WERI-Rb-1 (cell line): ENCODE results near the gene NAT9.

Experiments used
- DNase-seq: peaks from one replicate; pipeline ENCODE4 v3.0.0-alpha.2; 2020
- H3K27ac ChIP-seq: fragments of 250-450 bp; sonication (Bioruptor Pico); 2 replicates; pipeline ENCODE4 v1.5.1; 2020; ENCODE audit warnings: mild to moderate bottlenecking, moderate library complexity
- H3K27me3 ChIP-seq: fragments of 250-450 bp; sonication (Bioruptor Pico); 2 replicates; pipeline ENCODE4 v1.5.1; 2021; ENCODE audit warnings: mild to moderate bottlenecking, low read depth, moderate library complexity; ENCODE audit not compliant: insufficient read depth, severe bottlenecking
- H3K36me3 ChIP-seq: fragments of 250-450 bp; sonication (Bioruptor Pico); 2 replicates; pipeline ENCODE4 v1.5.1; 2020; ENCODE audit warnings: mild to moderate bottlenecking, moderate library complexity
- H3K4me3 ChIP-seq: 2 replicates; pipeline ENCODE4 v1.5.1; 2011; ENCODE audit warnings: low read depth, mild to moderate bottlenecking, control low read depth, low read length
- H3K9me3 ChIP-seq: fragments of 250-450 bp; sonication (Bioruptor Pico); 2 replicates; pipeline ENCODE4 v1.5.1; 2021; ENCODE audit warnings: mild to moderate bottlenecking, moderate library complexity; ENCODE audit not compliant: severe bottlenecking
- CTCF ChIP-seq: IDR thresholded peaks from 2 replicates; pipeline ENCODE4 v1.5.1; 2011; ENCODE audit warnings: low read depth, mild to moderate bottlenecking, control low read depth, inconsistent platforms, low read length

Gene NAT9

GRCh38 chr17:74776044-74776962 is at the start of gene NAT9:
Gene NAT9 (minus strand): TSS chr17:74776345. CDS start chr17:74775698, 647 bp downstream.
- peak; percentile 100 for DNase-seq
- Histone ChIP-seq H3K27ac (peak within 1 kb of the TSS; percentile 77), H3K4me3 (peak within 1 kb of the TSS; percentile 84), H3K9me3 (no peaks in the 10 kb centered on the region), H3K27me3 (no peaks in the 10 kb centered on the region), H3K36me3 (peaks cover 63% of the 10 kb centered on the region)
- TF ChIP-seq CTCF, result no peak

- H3K4me3 ChIP-seq, result peak overlapping the region; percentile 2
- peaks cover 25% of the 10 kb centered on the region for H3K36me3 ChIP-seq
- H3K27ac ChIP-seq, result peak overlapping the region; percentile 91
- H3K9me3 ChIP-seq, result no peaks in the 10 kb centered on the region
- TF ChIP-seq CTCF, result no peak
- DNase-seq, result no peak
- no peaks in the 10 kb centered on the region for H3K27me3 ChIP-seq
These were observed 48.9 kb upstream of the NAT9 start for GRCh38 chr17:74824961-74825627.

- no peaks in the 10 kb centered on the region for H3K27me3 ChIP-seq
- H3K4me3 ChIP-seq, result peak overlapping the region; percentile 11; the same call in 1 of the 2 replicates
- peaks cover 30% of the 10 kb centered on the region for H3K36me3 ChIP-seq
- no peaks in the 10 kb centered on the region for H3K9me3 ChIP-seq
- peak; percentile 78 for DNase-seq
- H3K27ac ChIP-seq, result peak overlapping the region; percentile 91
- TF ChIP-seq CTCF, result no peak
These were observed 46.8 kb upstream of the NAT9 start for GRCh38 chr17:74822939-74823367.

GRCh38 chr17:74822335-74822938 is 46.3 kb upstream of the NAT9 start:
- no peak for TF ChIP-seq CTCF
- Histone ChIP-seq H3K27ac (peak overlapping the region; percentile 91), H3K4me3 (0 out of 2 replicates have a peak overlapping the region, but pooled peaks have one; percentile 11), H3K27me3 (no peaks in the 10 kb centered on the region), H3K36me3 (peaks cover 30% of the 10 kb centered on the region), H3K9me3 (no peaks in the 10 kb centered on the region)
- no peak for DNase-seq

- H3K36me3 ChIP-seq, result peaks cover 30% of the 10 kb centered on the region
- H3K4me3 ChIP-seq, result no peak overlapping the region
- H3K27me3 ChIP-seq, result no peaks in the 10 kb centered on the region
- no peak for DNase-seq
- no peak for TF ChIP-seq CTCF
- no peak overlapping the region for H3K27ac ChIP-seq
- H3K9me3 ChIP-seq, result no peaks in the 10 kb centered on the region
These were observed 45.6 kb upstream of the NAT9 start for GRCh38 chr17:74821655-74822334.
